Caco-2 (cell line): ENCODE measurements around the gene SLC12A1. TPM values are rescaled to one million over a fixed set of nuclear protein-coding genes. Genes with fewer than 3 reads are reported as not detected.

Experiments
- BruUV-seq: library from RNA; stranded (reverse); fragments of 400-500 nt; replicated peaks from 2 replicates; lab custom pipeline; 2021; lab: Mats Ljungman, UMichigan
- CTCF ChIA-PET: fragments of 300-600 bp; sonication (Branson Sonifier 250); formaldehyde crosslinking; loops from one replicate; lab custom pipeline; 2022; ENCODE audit warnings: antibody characterized with exemption; lab: Charles Lee
- POLR2A ChIA-PET: fragments of 300-600 bp; sonication (Branson Sonifier 250); formaldehyde crosslinking; loops from one replicate; lab custom pipeline; 2022; ENCODE audit warnings: antibody characterized with exemption; lab: Charles Lee
- DNase-seq, 2 experiments: peaks; one replicate each; pipeline versions ENCODE4 v3.0.0 to v3.0.0-alpha.2; 2020 to 2022
- H3K27me3 ChIP-seq: replicated peaks from 2 replicates; pipeline ENCODE4 v1.6.0; 2011; ENCODE audit warnings: low read length; ENCODE audit not compliant: control insufficient read depth, insufficient read depth
- H3K36me3 ChIP-seq: 2 replicates; pipeline ENCODE4 v1.5.1; 2011; ENCODE audit warnings: low read length; ENCODE audit not compliant: control insufficient read depth, insufficient read depth
- H3K4me1 ChIP-seq: fragments of 250-450 bp; sonication (Bioruptor Pico); 2 replicates; pipeline ENCODE4 v1.5.1; 2020; ENCODE audit warnings: mild to moderate bottlenecking
- H3K4me3 ChIP-seq: 2 replicates; pipeline ENCODE4 v1.5.1; 2011; ENCODE audit warnings: low read depth, mild to moderate bottlenecking, control low read depth, low read length
- H3K9me3 ChIP-seq: fragments of 250-450 bp; sonication (Bioruptor Pico); 2 replicates; pipeline ENCODE4 v1.5.1; 2020; ENCODE audit warnings: mild to moderate bottlenecking, moderate library complexity
- H3K27ac Mint-ChIP-seq: one replicate; pipeline ENCODE4 v1.8.0; 2022; ENCODE audit warnings: mixed read lengths; ENCODE audit not compliant: unreplicated experiment
- H3K27me3 Mint-ChIP-seq: one replicate; pipeline ENCODE4 v1.8.0; 2022; ENCODE audit warnings: mixed read lengths; ENCODE audit not compliant: insufficient read depth, unreplicated experiment
- H3K36me3 Mint-ChIP-seq: one replicate; pipeline ENCODE4 v1.8.0; 2022; ENCODE audit warnings: mild to moderate bottlenecking, mixed read lengths; ENCODE audit not compliant: insufficient read depth, unreplicated experiment
- H3K4me1 Mint-ChIP-seq: one replicate; pipeline ENCODE4 v1.8.0; 2022; ENCODE audit warnings: low read depth, mixed read lengths; ENCODE audit not compliant: unreplicated experiment
- H3K4me3 Mint-ChIP-seq: one replicate; pipeline ENCODE4 v1.8.0; 2022; ENCODE audit warnings: mild to moderate bottlenecking, moderate library complexity, mixed read lengths; ENCODE audit not compliant: unreplicated experiment
- H3K9me3 Mint-ChIP-seq: one replicate; pipeline ENCODE4 v1.8.0; 2022; ENCODE audit warnings: mixed read lengths; ENCODE audit not compliant: unreplicated experiment
- intact Hi-C: fragments of 100-400 bp; cut with micrococcal nuclease; formaldehyde crosslinking; loops from one replicate; pipeline ENCODE4 v1.10.0; 2022; ENCODE audit not compliant: unreplicated experiment
- total RNA-seq: library from RNA; stranded (reverse); gene quantifications from 2 replicates; pipeline ENCODE4 v1.2.3, GENCODE V29; 2022
- TF ChIP-seq, protein P1 (sequence below), 2 experiments: fragments of 200-600 bp in 1 of 2; IDR thresholded peaks; 1 replicate in 1 of 2; 2 replicates in 1 of 2; pipeline versions ENCODE4 v1.5.1 to v1.8.0; 2011 to 2022; ENCODE audit warnings: antibody characterized with exemption in 1 of 2, control low read depth in 1 of 2, inconsistent platforms in 1 of 2, low read depth in 1 of 2, low read length in 1 of 2, mild to moderate bottlenecking in 1 of 2, moderate library complexity in 1 of 2; ENCODE audit not compliant: insufficient read depth in 1 of 2, severe bottlenecking in 1 of 2, unreplicated experiment in 1 of 2

The SLC12A1 gene
- total RNA-seq, 1 experiment from 2014 or later = not detected

DNA sequence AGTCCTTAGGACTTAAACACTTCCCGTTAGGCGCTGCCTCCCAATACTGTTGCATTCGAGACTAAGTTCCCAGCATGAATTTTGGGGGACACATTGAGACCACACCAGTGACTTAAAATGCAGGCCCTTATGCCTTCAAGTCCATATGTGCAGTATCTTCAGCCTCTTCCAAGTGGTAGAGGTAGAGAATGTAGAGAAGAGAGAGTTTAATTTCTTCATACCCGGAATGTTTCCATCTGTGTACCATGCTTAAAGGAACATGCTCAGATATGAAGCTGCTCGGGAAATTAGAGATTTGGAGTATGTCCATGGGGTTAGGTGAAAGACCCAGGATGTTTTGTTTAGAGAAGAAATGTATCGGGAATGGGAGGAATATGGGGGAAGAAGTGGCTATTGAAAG is 137.8 kb downstream of the SLC12A1 start:
- H3K9me3 ChIP-seq = no peaks in the 10 kb centered on the region
- no peaks in the 10 kb centered on the region for H3K36me3 ChIP-seq
- CTCF ChIA-PET = no interaction called here
- DNase-seq = no peak
- POLR2A ChIA-PET = no interaction called here
- intact Hi-C loops = no loop called here
- Mint-ChIP-seq H3K4me1 (no peaks in the 10 kb centered on the region), H3K4me3 (no peak overlapping the region), H3K27ac (no peak overlapping the region), H3K9me3 (no peaks in the 10 kb centered on the region), H3K27me3 (no peaks in the 10 kb centered on the region), H3K36me3 (peaks cover 8% of the 10 kb centered on the region)
- no TSS peak for BruUV-seq
- TF ChIP-seq, protein P1, sequence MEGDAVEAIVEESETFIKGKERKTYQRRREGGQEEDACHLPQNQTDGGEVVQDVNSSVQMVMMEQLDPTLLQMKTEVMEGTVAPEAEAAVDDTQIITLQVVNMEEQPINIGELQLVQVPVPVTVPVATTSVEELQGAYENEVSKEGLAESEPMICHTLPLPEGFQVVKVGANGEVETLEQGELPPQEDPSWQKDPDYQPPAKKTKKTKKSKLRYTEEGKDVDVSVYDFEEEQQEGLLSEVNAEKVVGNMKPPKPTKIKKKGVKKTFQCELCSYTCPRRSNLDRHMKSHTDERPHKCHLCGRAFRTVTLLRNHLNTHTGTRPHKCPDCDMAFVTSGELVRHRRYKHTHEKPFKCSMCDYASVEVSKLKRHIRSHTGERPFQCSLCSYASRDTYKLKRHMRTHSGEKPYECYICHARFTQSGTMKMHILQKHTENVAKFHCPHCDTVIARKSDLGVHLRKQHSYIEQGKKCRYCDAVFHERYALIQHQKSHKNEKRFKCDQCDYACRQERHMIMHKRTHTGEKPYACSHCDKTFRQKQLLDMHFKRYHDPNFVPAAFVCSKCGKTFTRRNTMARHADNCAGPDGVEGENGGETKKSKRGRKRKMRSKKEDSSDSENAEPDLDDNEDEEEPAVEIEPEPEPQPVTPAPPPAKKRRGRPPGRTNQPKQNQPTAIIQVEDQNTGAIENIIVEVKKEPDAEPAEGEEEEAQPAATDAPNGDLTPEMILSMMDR (IDR thresholded peaks at IDR 0.05; ENCODE audit: insufficient read depth in 1 of 2, low read depth in 1 of 2, low read length in 1 of 2, severe bottlenecking in 1 of 2, unreplicated experiment in 1 of 2) = no peak
- no peaks in the 10 kb centered on the region for H3K27me3 ChIP-seq
- H3K4me1 ChIP-seq = no peaks in the 10 kb centered on the region
- no peak overlapping the region for H3K4me3 ChIP-seq

DNA sequence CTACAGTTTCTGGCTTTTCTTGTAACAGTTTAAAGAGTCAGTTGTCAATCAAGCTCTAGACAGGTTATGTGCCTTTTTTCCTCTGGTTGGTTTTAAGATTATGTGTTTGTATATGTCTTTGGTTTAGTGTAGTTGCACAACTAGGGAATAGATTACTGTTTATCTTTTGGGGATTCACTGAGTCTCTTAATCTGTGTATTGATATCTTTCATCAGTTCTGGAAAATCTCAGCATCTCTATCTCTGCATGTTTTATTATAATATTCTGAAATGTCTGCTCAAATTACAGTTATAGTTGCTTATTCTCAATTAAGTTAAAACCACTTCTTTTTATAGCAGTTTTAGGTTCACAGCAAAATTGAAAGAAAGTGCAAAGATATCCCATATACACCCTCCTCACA is 139.4 kb downstream of the SLC12A1 start:
- H3K4me1 ChIP-seq = no peaks in the 10 kb centered on the region
- Mint-ChIP-seq H3K36me3 (peaks cover 7% of the 10 kb centered on the region), H3K4me3 (no peak overlapping the region), H3K9me3 (no peaks in the 10 kb centered on the region), H3K27ac (no peak overlapping the region), H3K4me1 (no peaks in the 10 kb centered on the region), H3K27me3 (no peaks in the 10 kb centered on the region)
- no peaks in the 10 kb centered on the region for H3K9me3 ChIP-seq
- no peak for DNase-seq
- no peak overlapping the region for H3K4me3 ChIP-seq
- ChIA-PET CTCF (no interaction called here), POLR2A (interaction anchor here (0.7 kb wide), 1 partner anchor 700 kb away, joined by 3 read pairs; no protein-coding TSS in a partner anchor)
- H3K36me3 ChIP-seq = no peaks in the 10 kb centered on the region
- H3K27me3 ChIP-seq = no peaks in the 10 kb centered on the region
- TF ChIP-seq, protein P1 (IDR thresholded peaks at IDR 0.05; ENCODE audit: insufficient read depth in 1 of 2, low read depth in 1 of 2, low read length in 1 of 2, severe bottlenecking in 1 of 2, unreplicated experiment in 1 of 2) = no peak
- BruUV-seq = no TSS peak
- intact Hi-C loops = no loop called here

DNA sequence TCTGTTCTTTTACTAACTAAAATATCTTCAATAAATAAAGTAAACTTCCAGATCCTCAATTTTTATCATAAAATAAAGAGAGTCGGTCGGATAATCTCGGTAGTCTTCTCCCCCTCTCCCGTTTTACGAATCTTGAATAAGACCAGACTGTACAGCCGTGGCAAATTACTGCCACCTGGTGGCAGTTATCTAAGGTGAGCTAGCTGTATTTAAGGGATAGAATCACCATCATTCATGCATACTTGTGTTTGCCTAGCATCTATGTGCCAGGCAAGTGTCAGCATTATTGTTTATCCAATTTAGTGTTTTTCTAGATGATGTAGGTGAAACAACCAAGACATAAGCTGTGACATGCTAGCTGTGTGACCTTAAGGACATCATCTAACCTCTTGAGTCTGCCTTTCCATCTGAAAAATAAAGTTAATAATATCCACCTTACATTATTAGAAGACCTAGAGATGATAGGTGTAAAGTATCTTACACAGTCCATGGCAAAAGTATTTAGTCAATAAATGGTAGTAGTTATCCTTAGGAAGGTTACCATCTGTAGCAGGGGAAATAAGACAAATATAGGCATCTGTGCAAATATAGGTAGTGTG is 146.5 kb downstream of the SLC12A1 start:
- Mint-ChIP-seq H3K9me3 (no peaks in the 10 kb centered on the region), H3K4me3 (no peak overlapping the region), H3K27me3 (no peaks in the 10 kb centered on the region), H3K4me1 (peaks cover 13% of the 10 kb centered on the region), H3K36me3 (no peaks in the 10 kb centered on the region), H3K27ac (no peak overlapping the region)
- TF ChIP-seq, protein P1 (IDR thresholded peaks at IDR 0.05; ENCODE audit: insufficient read depth in 1 of 2, low read depth in 1 of 2, low read length in 1 of 2, severe bottlenecking in 1 of 2, unreplicated experiment in 1 of 2) = peak; percentile 64 to 72
- CTCF ChIA-PET = interaction anchor here (0.6 to 2.1 kb wide), 5 partner anchors 11 to 458 kb away, joined by 3 to 13 read pairs (median 5); partner anchors contain the start of genes CEP152 and DUT
- intact Hi-C loops = loop anchor here (1.0 to 10.0 kb wide), 4 partner anchors 15 to 462 kb away; partner anchors contain the start of genes CEP152 and FBN1
- Histone ChIP-seq H3K27me3 (no peaks in the 10 kb centered on the region), H3K4me1 (no peaks in the 10 kb centered on the region), H3K9me3 (no peaks in the 10 kb centered on the region), H3K4me3 (no peak overlapping the region), H3K36me3 (no peaks in the 10 kb centered on the region)
- POLR2A ChIA-PET = no interaction called here
- BruUV-seq = no TSS peak
- DNase-seq = peak; percentile 62

Other genes with a start within 250 kb of the SLC12A1 start
- gene SLC24A5, start 85.3 kb upstream of the SLC12A1 start, total RNA-seq = not detected in 2 replicates
- gene MYEF2, start 28.0 kb upstream of the SLC12A1 start, total RNA-seq = 33.4 and 37.3 TPM in 2 replicates
- gene CTXN2, start 14.6 kb upstream of the SLC12A1 start, total RNA-seq = not detected in 2 replicates
- 82.4 and 84.1 TPM in 2 replicates for gene DUT, start 125.1 kb downstream of the SLC12A1 start, total RNA-seq